Left renal cortex interstitium (tissue), 4 donors: ENCODE results near the gene TAS2R38. TPM values are rescaled to one million over a fixed set of nuclear protein-coding genes. Genes with fewer than 3 reads are reported as not detected.

Experiments used
- DNase-seq, 4 donors: peaks; one replicate each; pipeline ENCODE4 v3.0.0-alpha.2; 2013; ENCODE audit warnings: low read depth in 4 of 4, low spot score in 2 of 4, missing footprints in 1 of 4
- polyA plus RNA-seq, 4 donors: library from polyadenylated mRNA; unstranded; fragments of 120-200 nt; gene quantifications; one replicate each; pipeline ENCODE4 v1.2.1, GENCODE V29; 2013; ENCODE audit not compliant: insufficient read length in 4 of 4

TAS2R38 gene
- polyA plus RNA-seq, 4 donors: not detected

GRCh38 chr7:141976524-141977245, 3.1 kb upstream of the TAS2R38 start:
- no peak for DNase-seq

- peak in 3 of 4 donors; percentile 31 to 76 (median 37) for DNase-seq
These were observed 2.4 kb upstream of the TAS2R38 start for GRCh38 chr7:141975806-141976523.

DNA sequence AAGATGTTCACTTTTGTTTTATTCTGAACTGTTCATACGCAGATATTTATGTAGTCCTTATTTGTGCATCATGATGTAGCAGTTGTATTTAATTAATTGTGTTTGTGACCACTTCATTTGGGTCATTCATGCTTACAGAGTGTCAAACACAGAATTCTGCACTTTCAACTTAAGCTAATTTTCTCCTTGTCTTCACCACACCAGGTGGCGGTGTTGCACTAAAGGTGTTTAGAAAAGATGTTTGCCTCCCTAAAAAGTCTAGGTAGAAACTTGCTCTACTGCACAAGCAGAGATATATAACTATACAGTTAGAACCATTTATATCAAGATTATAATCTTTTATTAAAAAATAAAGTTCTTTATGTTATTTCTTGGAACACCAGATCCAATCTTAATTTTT, 1.3 kb upstream of the TAS2R38 start:
- DNase-seq: no peak

DNA sequence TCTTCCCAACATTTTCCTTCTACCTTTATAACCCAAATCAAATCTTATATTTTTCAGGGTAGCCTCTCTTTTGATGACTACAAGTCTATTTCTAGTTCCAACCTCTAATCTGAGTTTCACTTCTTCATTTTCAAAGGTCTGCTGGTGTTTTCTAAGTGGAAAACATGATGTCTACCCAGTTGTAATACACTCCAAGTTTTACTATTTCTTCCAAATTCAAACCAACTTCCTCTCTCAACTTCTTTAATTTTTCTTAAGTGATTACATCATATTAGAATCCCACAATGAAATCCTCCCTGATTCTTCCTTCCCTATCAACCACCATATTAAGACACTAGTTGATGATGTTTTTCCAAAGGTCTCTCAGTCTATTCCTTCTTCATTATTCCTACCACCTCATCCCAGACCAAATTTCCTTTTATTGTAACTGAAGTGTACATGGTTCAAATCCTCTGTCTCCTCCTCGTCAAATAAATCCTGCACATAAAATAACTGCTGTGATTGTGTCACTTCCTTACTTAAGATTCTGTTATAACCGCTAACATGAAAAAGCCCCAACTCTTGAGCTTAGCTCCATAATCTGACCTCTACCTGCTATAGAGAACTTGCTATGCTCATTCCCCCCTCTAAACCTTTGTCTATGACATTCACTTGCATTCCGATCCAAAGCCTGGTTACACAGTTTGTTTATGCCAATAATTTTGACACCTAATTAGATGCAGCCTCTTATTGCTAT, 12.7 kb downstream of the TAS2R38 start:
- no peak for DNase-seq

GRCh38 chr7:141956084-141956483, 17.5 kb downstream of the TAS2R38 start:
- DNase-seq: no peak

- no peak for DNase-seq
These were observed 19.2 kb downstream of the TAS2R38 start for GRCh38 chr7:141954334-141954733.

DNA sequence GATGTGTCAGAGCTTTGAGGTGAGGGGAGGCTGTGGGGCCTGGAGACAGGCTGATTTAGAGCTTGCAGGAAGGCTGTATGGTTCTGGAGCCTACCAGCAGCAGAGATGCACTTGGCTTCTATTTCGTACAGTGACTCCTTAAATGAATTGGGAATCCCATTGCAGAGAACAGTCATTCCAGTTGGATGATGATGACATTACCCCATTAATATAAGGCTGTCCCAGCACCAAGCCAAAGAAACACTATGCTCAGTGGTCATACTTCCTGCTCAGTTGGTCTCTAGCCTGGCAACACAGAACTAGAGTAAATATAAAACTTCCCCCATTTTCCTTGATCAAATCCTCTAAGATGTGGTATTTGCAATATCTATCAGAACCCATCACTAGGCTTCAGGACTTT, 21.1 kb downstream of the TAS2R38 start:
- DNase-seq: no peak

- DNase-seq: no peak
These were observed 22.8 kb downstream of the TAS2R38 start for GRCh38 chr7:141950806-141951205.

DNA sequence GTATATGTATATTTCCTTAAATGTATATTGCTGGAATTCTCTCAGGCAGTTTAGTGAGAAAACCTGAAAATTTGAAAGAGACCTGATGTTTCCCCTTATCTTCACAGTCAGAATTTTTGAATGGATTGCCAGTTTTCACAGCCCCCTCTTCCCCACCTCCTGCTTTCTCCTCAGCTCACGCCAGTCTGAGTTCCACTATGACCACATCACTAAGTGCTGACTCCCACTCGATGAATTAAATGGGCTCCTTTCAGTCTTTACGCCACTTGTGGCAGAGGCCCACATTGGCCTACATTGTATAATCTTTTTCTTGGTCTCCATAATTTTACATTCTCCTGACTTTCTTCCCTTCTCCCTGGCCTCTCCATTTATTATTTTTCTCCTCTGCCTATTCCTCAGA, 23.7 kb downstream of the TAS2R38 start:
- DNase-seq: no peak

- no peak for DNase-seq
These were observed 24.1 kb downstream of the TAS2R38 start for GRCh38 chr7:141949451-141949850.

DNA sequence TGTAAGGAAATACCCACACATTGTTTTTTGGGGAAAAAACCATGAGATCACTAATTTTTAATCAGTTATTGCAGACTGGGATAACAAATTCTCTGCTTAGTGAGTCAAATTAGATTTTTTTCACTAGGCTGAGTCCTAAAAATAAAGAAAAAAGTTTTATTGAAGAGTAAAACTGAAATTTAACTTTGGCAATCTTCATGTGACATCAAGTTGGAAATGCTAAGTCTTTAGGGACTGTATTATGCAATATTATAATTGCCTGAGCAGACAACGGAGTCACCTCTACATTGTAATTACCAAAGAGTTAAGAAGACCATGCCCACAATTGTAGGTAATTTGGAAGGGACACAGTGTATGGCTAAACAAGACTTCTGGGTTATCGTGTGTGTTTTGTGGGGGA, 24.6 kb downstream of the TAS2R38 start:
- no peak for DNase-seq

DNA sequence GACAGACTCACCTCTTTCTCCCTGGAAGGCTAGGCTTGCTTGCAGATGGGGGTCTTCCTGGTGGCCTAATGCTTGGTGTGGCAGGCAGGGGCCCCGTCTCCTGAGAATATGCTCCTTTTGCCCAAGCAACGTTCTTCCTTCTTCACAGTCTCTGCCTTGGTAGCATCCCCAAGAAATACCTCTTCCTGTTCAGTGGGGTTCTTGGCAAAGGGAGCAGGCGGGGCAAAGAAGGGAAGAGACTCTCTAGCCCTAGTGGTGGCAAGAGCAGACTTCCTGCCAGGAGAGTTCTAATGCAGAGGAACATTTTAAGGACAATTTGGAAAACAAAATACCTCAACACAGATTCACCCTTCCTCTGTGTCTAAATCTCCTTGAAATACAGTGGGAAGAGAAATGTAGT, 26.8 kb downstream of the TAS2R38 start, which contains the start of gene CLEC5A:
Gene CLEC5A, minus strand, starts transcription at position 179 of the 400 bp plus-strand sequence. CDS start 682 bp downstream, outside the sequence.
- DNase-seq: no peak

DNA sequence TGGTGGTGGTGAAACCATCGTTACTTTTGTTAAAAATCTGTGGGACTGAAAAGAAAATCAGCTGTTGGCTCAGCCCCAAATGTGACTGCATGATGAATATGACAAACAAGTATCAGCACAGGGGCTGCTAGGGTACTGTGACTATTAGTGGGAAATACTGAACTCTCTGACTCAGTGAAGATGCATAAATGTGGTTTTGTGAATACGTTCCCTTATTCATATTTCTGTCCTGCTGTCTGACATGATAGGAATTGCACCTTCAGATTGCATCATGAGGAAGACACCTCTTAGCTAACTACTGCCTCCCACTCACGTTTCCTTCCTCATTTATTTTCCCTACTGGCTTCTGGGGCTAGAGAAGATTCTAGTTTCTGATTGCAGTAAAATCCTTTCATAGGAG, 28.2 kb downstream of the TAS2R38 start:
- DNase-seq: no peak

DNA sequence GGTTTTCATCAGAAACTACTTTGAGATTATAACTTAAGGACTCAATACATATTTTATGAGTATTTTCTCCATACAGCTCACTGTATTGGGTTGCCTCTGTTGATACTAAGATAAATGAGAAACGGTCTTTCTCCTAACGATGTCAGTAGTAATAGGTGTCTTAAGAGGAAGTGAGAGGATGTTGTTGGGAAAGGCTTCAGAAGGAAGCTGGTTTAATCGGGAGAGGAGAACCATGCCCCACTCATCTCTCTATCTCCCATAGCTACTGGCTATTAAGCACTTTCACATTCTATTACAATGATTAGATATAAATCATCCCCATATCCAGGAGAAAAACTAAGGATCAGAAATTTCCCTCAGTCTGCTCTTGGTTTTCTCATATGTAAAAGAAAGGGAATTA, 28.8 kb downstream of the TAS2R38 start:
- no peak for DNase-seq

- no peak for DNase-seq
These were observed 29.7 kb downstream of the TAS2R38 start for GRCh38 chr7:141943846-141944245.

GRCh38 chr7:141941075-141941474, 32.5 kb downstream of the TAS2R38 start:
- DNase-seq: no peak

DNA sequence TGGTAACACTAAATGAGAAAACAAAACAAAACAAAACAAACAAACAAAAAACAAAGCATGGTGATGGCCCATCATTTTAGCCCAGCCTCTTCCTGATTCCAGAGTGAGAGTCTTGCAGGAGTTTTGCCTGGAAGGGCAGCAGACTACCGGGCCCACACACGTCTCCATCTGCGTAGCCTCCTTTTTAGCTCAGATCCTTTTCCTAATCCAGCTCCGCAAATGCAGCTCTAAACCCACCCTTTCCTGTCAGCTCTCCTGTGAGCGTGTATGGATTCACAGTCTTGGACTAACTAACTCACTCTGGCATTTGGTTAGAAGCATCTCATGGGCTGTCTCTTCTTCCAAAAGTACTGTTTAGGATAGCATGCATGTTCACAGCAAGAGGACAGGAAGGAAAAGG, 43.4 kb downstream of the TAS2R38 start:
- no peak for DNase-seq

- no peak for DNase-seq
These were observed 44.8 kb downstream of the TAS2R38 start for GRCh38 chr7:141928845-141929195.

DNA sequence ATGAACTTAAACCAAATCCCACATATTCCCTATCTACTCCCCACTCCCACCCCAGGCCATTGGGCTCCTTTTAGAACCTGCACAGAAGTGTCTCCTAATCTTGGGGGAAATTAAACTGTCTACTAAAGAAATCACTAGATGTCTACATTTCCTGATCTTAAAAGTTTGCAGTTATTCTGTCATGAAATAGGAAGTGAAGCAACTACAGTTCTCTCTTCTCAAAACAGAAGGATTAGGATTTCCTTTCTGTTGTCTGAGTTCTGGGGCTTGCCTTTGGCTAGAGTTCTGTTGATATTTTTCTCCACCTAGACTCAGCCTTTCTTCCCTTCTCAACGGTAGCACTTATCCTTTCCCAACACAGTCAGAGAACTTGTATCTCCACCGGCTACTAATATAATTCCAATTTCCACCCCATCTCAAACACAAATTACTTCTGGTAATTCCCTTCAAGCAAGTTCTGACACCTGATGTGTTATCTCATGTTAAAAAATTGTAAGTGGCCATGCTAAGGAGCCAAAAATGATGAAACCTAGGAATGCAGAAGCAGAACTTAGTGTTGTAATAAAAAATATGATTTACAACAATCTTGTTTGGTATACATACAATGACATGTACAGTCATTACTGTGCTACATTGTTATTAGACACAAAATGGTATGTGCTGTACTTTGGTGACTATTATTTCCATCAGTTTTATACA, 45.3 kb downstream of the TAS2R38 start:
- no peak for DNase-seq
